PC-3 (cell line): Measurements from ENCODE around the gene NHS. TPM values are rescaled to one million over a fixed set of nuclear protein-coding genes. Genes with fewer than 3 reads are reported as not detected.
A peak's percentile ranks its signal among the peaks of the same experiment; 100 is the strongest.

Experiments
- ATAC-seq: fragments of 200-7000 bp; cut with Tn5 transposase; 2 replicates; pipeline ENCODE4 v1.9.1; 2020; ENCODE audit warnings: mild to moderate bottlenecking, moderate library complexity
- BruUV-seq: library from RNA; stranded (reverse); fragments of 400-500 nt; replicated peaks from 2 replicates; lab custom pipeline; 2021; lab: Mats Ljungman, UMichigan
- CTCF ChIA-PET: fragments of 300-600 bp; sonication (Branson Sonifier 250); formaldehyde crosslinking; loops from one replicate; lab custom pipeline; 2022; ENCODE audit warnings: antibody characterized with exemption; lab: Charles Lee
- POLR2A ChIA-PET: fragments of 300-600 bp; sonication (Branson Sonifier 250); formaldehyde crosslinking; loops from one replicate; lab custom pipeline; 2022; ENCODE audit warnings: antibody characterized with exemption; ENCODE audit not compliant: unreplicated experiment; lab: Charles Lee
- DNase-seq: peaks from one replicate; pipeline ENCODE4 v3.0.0-alpha.2; 2015
- H2AFZ ChIP-seq: fragments of 300-600 bp; sonication (generic); 2 replicates; pipeline ENCODE4 v1.6.0; 2016; ENCODE audit warnings: antibody characterized with exemption, low read length
- H3F3A ChIP-seq: fragments of 300-600 bp; sonication (generic); one replicate; pipeline ENCODE4 v1.6.0; 2017; ENCODE audit warnings: antibody characterized with exemption, low read length, control low read depth, mild to moderate bottlenecking; ENCODE audit not compliant: unreplicated experiment
- H3K27ac ChIP-seq: fragments of 300-600 bp; sonication (generic); 2 replicates; pipeline ENCODE4 v1.5.1; 2016; ENCODE audit warnings: mild to moderate bottlenecking, low read length
- H3K27me3 ChIP-seq: fragments of 300-600 bp; sonication (generic); 2 replicates; pipeline ENCODE4 v1.6.1; 2016; ENCODE audit warnings: low read length, mixed read lengths
- H3K36me3 ChIP-seq: fragments of 300-600 bp; sonication (generic); 2 replicates; pipeline ENCODE4 v1.6.1; 2016; ENCODE audit warnings: low read depth, mixed run types, low read length, mixed read lengths
- H3K4me1 ChIP-seq: fragments of 300-600 bp; sonication (generic); 2 replicates; pipeline ENCODE4 v1.5.1; 2016; ENCODE audit warnings: low read length; ENCODE audit not compliant: insufficient read depth
- H3K4me2 ChIP-seq: fragments of 300-600 bp; sonication (generic); 2 replicates; pipeline ENCODE4 v1.6.0; 2016; ENCODE audit warnings: low read length
- H3K4me3 ChIP-seq: fragments of 300-600 bp; sonication (generic); 2 replicates; pipeline ENCODE4 v1.5.1; 2016; ENCODE audit warnings: mild to moderate bottlenecking, low read length, mixed read lengths
- H3K79me2 ChIP-seq: fragments of 300-600 bp; sonication (generic); 2 replicates; pipeline ENCODE4 v1.6.1; 2017; ENCODE audit warnings: low read length, mixed read lengths
- H3K9ac ChIP-seq: fragments of 300-600 bp; sonication (generic); 2 replicates; pipeline ENCODE4 v1.6.0; 2016; ENCODE audit warnings: mild to moderate bottlenecking, low read length
- H3K9me2 ChIP-seq: fragments of 300-600 bp; sonication (generic); replicated peaks from 2 replicates; pipeline ENCODE4 v1.6.1; 2016; ENCODE audit warnings: mixed run types, low read length, mixed read lengths
- H3K9me3 ChIP-seq: fragments of 300-600 bp; sonication (generic); 2 replicates; pipeline ENCODE4 v1.6.1; 2016; ENCODE audit warnings: low read length, mixed read lengths
- H4K20me1 ChIP-seq: fragments of 300-600 bp; sonication (generic); 2 replicates; pipeline ENCODE4 v1.6.1; 2016; ENCODE audit warnings: low read length, mixed read lengths
- EZH2 ChIP-seq: fragments of 300-600 bp; sonication (generic); IDR thresholded peaks from one replicate; pipeline ENCODE4 v1.6.1; 2017; ENCODE audit warnings: antibody characterized with exemption, mild to moderate bottlenecking, low read length; ENCODE audit not compliant: unreplicated experiment
- EZH2phosphoT487 ChIP-seq: fragments of 300-600 bp; sonication (generic); IDR thresholded peaks from 2 replicates; pipeline ENCODE4 v1.6.1; 2018; ENCODE audit warnings: mild to moderate bottlenecking, antibody characterized with exemption, low read length, borderline replicate concordance
- intact Hi-C: fragments of 100-400 bp; cut with micrococcal nuclease; formaldehyde crosslinking; loops from 2 replicates; pipeline ENCODE4 v1.9.0; 2023
- total RNA-seq: library from RNA; depleted of rRNA; stranded (reverse); fragments of >200 nt; gene quantifications from 2 replicates; pipeline ENCODE4 v1.2.3, GENCODE V29; 2014
- TF ChIP-seq, protein P1 (sequence below): fragments of 300-600 bp; sonication (generic); conservative IDR thresholded peaks from 2 replicates; pipeline ENCODE4 v1.5.1; 2017; ENCODE audit warnings: antibody characterized with exemption, low read depth, mild to moderate bottlenecking, low read length

The NHS gene
- total RNA-seq, 1 experiment from 2014 or later, result 4.9 TPM

DNA sequence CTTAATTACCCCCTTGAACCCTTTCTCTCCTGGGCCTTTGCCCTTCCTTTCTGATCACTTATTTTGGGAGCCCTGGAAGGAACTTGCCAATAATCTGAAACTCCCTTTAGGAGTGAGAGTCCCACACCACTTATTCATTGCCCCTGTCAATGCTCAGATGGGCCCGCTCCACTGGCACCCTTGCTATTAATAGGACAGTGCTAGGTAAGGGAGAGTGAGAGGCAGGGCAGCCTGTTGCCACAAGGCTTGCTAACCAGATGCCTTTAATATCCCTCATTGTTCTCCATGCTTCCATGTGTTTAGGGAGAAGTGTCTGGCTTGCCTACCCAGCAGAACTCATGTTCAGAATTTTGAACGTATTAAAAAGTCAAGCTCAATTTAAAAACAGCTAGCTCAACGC lies 1.7 kb upstream of the NHS start:
- no peak overlapping the region for H3K4me2 ChIP-seq
- no TSS peak for BruUV-seq
- POLR2A ChIA-PET, result no interaction called here
- peaks cover 14% of the 10 kb centered on the region for H3K4me1 ChIP-seq
- DNase-seq (no peak), ATAC-seq (no peak)
- no peak overlapping the region for H3K9ac ChIP-seq
- no peaks in the 10 kb centered on the region for H3K9me3 ChIP-seq
- TF ChIP-seq EZH2 (no peak), EZH2phosphoT487 (no peak)
- TF ChIP-seq, protein P1, sequence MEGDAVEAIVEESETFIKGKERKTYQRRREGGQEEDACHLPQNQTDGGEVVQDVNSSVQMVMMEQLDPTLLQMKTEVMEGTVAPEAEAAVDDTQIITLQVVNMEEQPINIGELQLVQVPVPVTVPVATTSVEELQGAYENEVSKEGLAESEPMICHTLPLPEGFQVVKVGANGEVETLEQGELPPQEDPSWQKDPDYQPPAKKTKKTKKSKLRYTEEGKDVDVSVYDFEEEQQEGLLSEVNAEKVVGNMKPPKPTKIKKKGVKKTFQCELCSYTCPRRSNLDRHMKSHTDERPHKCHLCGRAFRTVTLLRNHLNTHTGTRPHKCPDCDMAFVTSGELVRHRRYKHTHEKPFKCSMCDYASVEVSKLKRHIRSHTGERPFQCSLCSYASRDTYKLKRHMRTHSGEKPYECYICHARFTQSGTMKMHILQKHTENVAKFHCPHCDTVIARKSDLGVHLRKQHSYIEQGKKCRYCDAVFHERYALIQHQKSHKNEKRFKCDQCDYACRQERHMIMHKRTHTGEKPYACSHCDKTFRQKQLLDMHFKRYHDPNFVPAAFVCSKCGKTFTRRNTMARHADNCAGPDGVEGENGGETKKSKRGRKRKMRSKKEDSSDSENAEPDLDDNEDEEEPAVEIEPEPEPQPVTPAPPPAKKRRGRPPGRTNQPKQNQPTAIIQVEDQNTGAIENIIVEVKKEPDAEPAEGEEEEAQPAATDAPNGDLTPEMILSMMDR, result no peak
- no peaks in the 10 kb centered on the region for H3K9me2 ChIP-seq
- H3K36me3 ChIP-seq, result no peaks in the 10 kb centered on the region
- no peak overlapping the region for H3K27ac ChIP-seq
- peaks cover 28% of the 10 kb centered on the region for H3K79me2 ChIP-seq
- no peak overlapping the region for H3K4me3 ChIP-seq
- H3K27me3 ChIP-seq, result no peaks in the 10 kb centered on the region
- no peaks in the 10 kb centered on the region for H4K20me1 ChIP-seq
- CTCF ChIA-PET, result no interaction called here
- H3F3A ChIP-seq, result no peaks in the 10 kb centered on the region
- no peak overlapping the region for H2AFZ ChIP-seq
- intact Hi-C loops, result loop anchor here (10.0 kb wide), 2 partner anchors 71 to 121 kb away; no protein-coding TSS in a partner anchor

DNA sequence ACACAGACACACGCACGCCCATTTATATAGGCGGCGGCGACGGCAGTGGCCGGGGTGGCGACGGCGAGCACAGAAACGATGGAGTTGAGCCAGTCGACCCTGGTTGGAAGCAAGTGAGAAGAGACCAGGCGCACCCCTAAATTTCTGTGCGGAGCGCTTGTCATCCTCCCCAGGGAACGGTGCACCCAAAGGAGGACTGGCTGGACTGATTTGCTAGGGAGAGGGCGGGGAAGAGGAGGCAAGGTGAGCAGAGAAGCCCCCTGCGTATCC lies 302 bp downstream of the NHS start:
- TF ChIP-seq, protein P1, result no peak
- TF ChIP-seq EZH2 (no peak), EZH2phosphoT487 (no peak)

DNA sequence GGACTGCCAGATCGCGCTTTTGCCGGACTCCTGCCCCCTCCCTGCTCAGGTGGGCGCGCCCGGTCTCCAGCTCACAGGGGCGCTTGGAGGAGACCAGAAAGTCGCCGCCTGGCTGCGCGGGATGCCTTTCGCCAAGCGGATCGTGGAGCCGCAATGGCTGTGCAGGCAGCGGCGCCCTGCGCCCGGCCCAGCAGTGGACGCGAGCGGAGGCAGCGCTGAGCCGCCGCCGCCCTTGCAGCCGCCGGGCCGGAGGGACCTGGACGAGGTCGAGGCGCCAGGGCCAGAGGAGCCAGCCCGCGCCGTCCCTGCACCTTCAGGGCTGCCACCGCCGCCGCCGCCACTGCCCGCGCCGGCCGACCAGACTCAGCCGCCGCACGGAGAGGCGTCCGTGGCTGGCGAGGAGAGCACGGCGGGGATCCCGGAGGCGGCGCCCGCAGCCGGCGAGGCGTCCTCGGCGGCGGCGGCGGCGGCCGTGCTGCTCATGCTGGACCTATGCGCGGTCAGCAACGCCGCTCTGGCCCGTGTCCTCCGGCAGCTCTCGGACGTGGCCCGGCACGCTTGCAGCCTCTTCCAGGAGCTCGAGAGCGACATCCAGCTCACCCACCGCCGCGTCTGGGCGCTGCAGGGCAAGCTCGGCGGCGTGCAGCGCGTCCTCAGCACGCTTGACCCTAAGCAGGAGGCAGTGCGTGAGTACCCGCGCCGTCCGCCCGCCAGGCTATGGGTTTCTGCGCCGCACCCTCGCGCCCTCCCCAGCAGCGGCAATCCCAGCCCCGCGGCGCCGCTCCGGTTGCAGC lies 834 bp downstream of the NHS start:
- ATAC-seq, result peak; percentile 36
- no TSS peak for BruUV-seq

More for the DNA sequence above, 302 bp downstream of the NHS start:
- peaks cover 18% of the 10 kb centered on the region for H3K4me1 ChIP-seq
- no peaks in the 10 kb centered on the region for H3F3A ChIP-seq
- H3K4me2 ChIP-seq, result peak overlapping the region; percentile 89
- POLR2A ChIA-PET, result no interaction called here
- H3K27ac ChIP-seq, result peak overlapping the region; percentile 16; the same call in 1 of the 2 replicates
- DNase-seq (no peak), ATAC-seq (peak; percentile 14)
- H3K9me2 ChIP-seq, result no peaks in the 10 kb centered on the region
- H3K27me3 ChIP-seq, result no peaks in the 10 kb centered on the region
- peak overlapping the region; percentile 81 for H2AFZ ChIP-seq
- no peaks in the 10 kb centered on the region for H3K36me3 ChIP-seq
- no peaks in the 10 kb centered on the region for H3K9me3 ChIP-seq
- CTCF ChIA-PET, result no interaction called here
- BruUV-seq, result TSS peak; percentile 61
- H4K20me1 ChIP-seq, result no peaks in the 10 kb centered on the region
- peak overlapping the region; percentile 91 for H3K4me3 ChIP-seq
- peak overlapping the region; percentile 88 for H3K9ac ChIP-seq
- peaks cover 46% of the 10 kb centered on the region for H3K79me2 ChIP-seq
- intact Hi-C loops, result loop anchor here (1.0 to 10.0 kb wide), 6 partner anchors 69 to 315 kb away; no protein-coding TSS in a partner anchor

More for the DNA sequence above, 834 bp downstream of the NHS start:
- intact Hi-C loops, result loop anchor here (1.0 to 10.0 kb wide), 6 partner anchors 69 to 315 kb away; no protein-coding TSS in a partner anchor
- no peaks in the 10 kb centered on the region for H4K20me1 ChIP-seq
- CTCF ChIA-PET, result no interaction called here
- POLR2A ChIA-PET, result no interaction called here
- H3K4me1 ChIP-seq, result peaks cover 18% of the 10 kb centered on the region
- peak overlapping the region; percentile 88 for H3K9ac ChIP-seq
- H3K27me3 ChIP-seq, result no peaks in the 10 kb centered on the region
- DNase-seq, result peak; percentile 43
- H3K9me2 ChIP-seq, result no peaks in the 10 kb centered on the region
- TF ChIP-seq EZH2phosphoT487, result no peak
- no peak for TF ChIP-seq EZH2
- TF ChIP-seq, protein P1, result no peak
- no peaks in the 10 kb centered on the region for H3F3A ChIP-seq
- peak overlapping the region; percentile 91 for H3K4me3 ChIP-seq
- H3K36me3 ChIP-seq, result no peaks in the 10 kb centered on the region
- H3K4me2 ChIP-seq, result peak overlapping the region; percentile 89
- peak overlapping the region; percentile 81 for H2AFZ ChIP-seq
- peaks cover 51% of the 10 kb centered on the region for H3K79me2 ChIP-seq
- H3K9me3 ChIP-seq, result no peaks in the 10 kb centered on the region
- H3K27ac ChIP-seq, result peak overlapping the region; percentile 26; the same call in 1 of the 2 replicates
